Brain microvascular endothelial cell (primary cell): ENCODE measurements around the gene RPS15.
"Not testable (repeated sequence)": the region's sequence is repeated elsewhere in the genome, so short reads cannot be mapped to it uniquely, and the experiment has no call there.

ENCODE experiments used
- DNase-seq: peaks from one replicate; pipeline ENCODE4 v3.0.0-alpha.2; 2020
- H3K27ac ChIP-seq: fragments of 250-450 bp; sonication (Bioruptor Pico); 2 replicates; pipeline ENCODE4 v1.5.1; 2020; ENCODE audit warnings: mild to moderate bottlenecking, moderate library complexity
- H3K27me3 ChIP-seq: fragments of 250-450 bp; sonication (Bioruptor Pico); replicated peaks from 2 replicates; pipeline ENCODE4 v1.5.1; 2020; ENCODE audit warnings: mild to moderate bottlenecking
- H3K36me3 ChIP-seq: fragments of 250-450 bp; sonication (Bioruptor Pico); replicated peaks from 2 replicates; pipeline ENCODE4 v1.5.1; 2020; ENCODE audit warnings: mild to moderate bottlenecking
- H3K4me3 ChIP-seq: 2 replicates; pipeline ENCODE4 v1.5.1; 2011; ENCODE audit warnings: low read depth, mild to moderate bottlenecking, control low read depth, low read length, moderate library complexity
- in situ Hi-C: cut with HindIII; loops from 2 replicates; pipeline ENCODE4 v1.10.0; 2017; ENCODE audit warnings: low sequenced_read_pairs, low pct_ligation_motif_present
- TF ChIP-seq, protein P1 (sequence below): IDR thresholded peaks from 2 replicates; pipeline ENCODE4 v1.5.1; 2011; ENCODE audit warnings: low read depth, mild to moderate bottlenecking, moderate library complexity, low read length, control low read depth, inconsistent platforms; ENCODE audit errors: missing control alignments

Gene RPS15

DNA sequence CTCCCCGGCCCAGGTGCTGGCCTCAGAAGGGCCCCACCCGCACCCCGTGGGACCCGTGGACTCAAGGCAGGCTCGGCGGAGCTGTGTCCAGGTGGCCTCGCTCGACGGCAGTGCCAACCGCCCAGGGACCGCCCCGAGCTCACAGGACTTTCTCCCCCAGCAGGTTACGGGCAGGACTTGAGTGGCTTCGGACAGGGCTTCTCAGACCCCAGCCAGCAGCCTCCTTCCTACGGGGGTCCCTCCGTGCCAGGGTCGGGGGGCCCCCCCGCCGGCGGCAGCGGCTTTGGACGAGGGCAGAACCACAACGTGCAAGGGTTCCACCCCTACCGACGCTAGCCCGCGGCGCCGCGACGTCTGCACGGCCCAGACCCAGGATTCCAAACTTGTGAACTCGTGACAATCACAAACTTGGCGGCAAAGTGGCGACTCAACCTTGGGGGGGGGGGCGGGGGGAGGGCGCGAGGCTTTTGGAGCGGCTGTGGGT lies 3.6 kb upstream of the RPS15 start:
- peaks cover 53% of the 10 kb centered on the region for H3K36me3 ChIP-seq
- TF ChIP-seq, protein P1, sequence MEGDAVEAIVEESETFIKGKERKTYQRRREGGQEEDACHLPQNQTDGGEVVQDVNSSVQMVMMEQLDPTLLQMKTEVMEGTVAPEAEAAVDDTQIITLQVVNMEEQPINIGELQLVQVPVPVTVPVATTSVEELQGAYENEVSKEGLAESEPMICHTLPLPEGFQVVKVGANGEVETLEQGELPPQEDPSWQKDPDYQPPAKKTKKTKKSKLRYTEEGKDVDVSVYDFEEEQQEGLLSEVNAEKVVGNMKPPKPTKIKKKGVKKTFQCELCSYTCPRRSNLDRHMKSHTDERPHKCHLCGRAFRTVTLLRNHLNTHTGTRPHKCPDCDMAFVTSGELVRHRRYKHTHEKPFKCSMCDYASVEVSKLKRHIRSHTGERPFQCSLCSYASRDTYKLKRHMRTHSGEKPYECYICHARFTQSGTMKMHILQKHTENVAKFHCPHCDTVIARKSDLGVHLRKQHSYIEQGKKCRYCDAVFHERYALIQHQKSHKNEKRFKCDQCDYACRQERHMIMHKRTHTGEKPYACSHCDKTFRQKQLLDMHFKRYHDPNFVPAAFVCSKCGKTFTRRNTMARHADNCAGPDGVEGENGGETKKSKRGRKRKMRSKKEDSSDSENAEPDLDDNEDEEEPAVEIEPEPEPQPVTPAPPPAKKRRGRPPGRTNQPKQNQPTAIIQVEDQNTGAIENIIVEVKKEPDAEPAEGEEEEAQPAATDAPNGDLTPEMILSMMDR, result no peak
- DNase-seq, result no peak
- no peak overlapping the region for H3K27ac ChIP-seq
- in situ Hi-C loops, result no loop called here
- no peaks in the 10 kb centered on the region for H3K27me3 ChIP-seq
- no peak overlapping the region for H3K4me3 ChIP-seq

DNA sequence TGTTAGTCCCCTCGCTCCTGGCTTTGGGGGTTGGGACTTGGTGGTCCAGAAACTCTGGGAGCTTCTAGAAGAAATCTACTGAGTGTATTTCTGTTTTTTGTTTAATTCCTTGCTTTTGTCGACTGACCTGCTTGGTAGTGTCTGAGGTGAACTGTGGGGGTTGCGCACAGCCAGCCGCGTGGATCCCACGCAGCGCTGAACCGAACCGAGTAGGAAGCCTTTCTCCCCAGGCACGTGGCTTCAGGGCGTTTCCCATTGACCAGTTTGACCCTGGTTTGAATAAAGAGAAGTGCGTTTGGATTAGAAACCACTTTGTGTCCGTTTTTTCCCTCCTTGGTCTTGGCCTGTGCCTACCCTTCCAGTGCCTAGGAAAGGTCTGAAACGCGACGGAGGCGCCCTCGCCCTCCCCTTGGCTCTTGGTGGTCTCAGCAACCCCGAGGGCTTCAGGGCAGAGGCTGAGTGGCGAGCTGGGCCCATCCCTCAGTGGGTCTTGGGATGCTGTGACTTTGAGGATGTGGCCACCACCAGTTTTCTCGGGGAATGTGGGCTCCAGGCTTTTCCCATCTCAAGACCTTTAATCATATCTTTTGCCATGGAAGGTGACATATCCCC lies 2.7 kb upstream of the RPS15 start:
- H3K4me3 ChIP-seq, result no peak overlapping the region
- no peak for DNase-seq
- H3K36me3 ChIP-seq, result peaks cover 54% of the 10 kb centered on the region
- no peaks in the 10 kb centered on the region for H3K27me3 ChIP-seq
- TF ChIP-seq, protein P1, result no peak
- in situ Hi-C loops, result no loop called here
- H3K27ac ChIP-seq, result no peak overlapping the region

DNA sequence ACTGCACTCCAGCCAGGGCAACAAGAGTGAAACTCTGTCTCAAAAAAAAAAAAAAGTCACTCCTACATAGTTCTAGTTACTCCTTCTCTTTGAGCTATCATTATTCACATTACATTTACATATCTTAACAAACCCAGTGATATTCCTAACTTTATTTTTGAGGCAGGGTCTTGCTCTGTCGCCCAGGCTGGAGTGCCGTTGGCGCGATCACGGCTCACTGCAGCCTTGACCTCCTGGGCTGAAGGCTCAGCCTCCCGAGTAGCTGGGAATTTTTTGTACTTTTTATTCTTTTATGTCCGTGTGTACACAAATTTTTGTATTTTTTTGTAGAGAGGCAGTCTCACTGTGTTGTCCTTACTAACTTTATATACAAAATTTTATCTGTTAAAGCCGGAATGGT lies 587 bp upstream of the RPS15 start:
- Histone ChIP-seq H3K36me3 (peaks cover 57% of the 10 kb centered on the region), H3K27ac (peak overlapping the region; percentile 93), H3K4me3 (no peak overlapping the region), H3K27me3 (no peaks in the 10 kb centered on the region)
- DNase-seq, result no peak
- TF ChIP-seq, protein P1, result no peak
- in situ Hi-C loops, result no loop called here

DNA sequence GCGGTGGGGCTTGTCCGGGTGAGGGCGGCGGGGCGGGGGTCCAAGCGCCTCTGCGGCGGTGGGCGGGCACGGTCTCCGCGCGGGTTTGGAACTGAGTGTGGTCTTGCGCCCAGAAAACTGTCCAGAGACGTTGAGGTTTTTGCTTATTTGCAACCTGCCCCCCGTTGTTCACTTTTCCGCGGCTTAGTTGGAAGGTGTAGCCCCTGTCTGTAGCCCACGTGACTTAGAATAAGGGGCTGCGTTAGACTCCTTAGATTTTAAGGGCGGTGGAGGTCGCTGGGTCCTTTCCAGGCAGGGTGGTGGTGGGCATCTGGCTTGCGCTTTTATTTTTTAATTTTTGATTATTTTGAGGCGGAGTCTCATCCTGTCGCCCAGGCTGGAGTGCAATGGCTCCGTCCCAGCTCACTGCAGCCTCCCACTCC lies 748 bp downstream of the RPS15 start:
- Histone ChIP-seq H3K27me3 (no peaks in the 10 kb centered on the region), H3K36me3 (peaks cover 51% of the 10 kb centered on the region), H3K4me3 (peak overlapping the region; percentile 89), H3K27ac (peak overlapping the region; percentile 93)
- DNase-seq, result no peak
- TF ChIP-seq, protein P1, result no peak
- in situ Hi-C loops, result no loop called here

DNA sequence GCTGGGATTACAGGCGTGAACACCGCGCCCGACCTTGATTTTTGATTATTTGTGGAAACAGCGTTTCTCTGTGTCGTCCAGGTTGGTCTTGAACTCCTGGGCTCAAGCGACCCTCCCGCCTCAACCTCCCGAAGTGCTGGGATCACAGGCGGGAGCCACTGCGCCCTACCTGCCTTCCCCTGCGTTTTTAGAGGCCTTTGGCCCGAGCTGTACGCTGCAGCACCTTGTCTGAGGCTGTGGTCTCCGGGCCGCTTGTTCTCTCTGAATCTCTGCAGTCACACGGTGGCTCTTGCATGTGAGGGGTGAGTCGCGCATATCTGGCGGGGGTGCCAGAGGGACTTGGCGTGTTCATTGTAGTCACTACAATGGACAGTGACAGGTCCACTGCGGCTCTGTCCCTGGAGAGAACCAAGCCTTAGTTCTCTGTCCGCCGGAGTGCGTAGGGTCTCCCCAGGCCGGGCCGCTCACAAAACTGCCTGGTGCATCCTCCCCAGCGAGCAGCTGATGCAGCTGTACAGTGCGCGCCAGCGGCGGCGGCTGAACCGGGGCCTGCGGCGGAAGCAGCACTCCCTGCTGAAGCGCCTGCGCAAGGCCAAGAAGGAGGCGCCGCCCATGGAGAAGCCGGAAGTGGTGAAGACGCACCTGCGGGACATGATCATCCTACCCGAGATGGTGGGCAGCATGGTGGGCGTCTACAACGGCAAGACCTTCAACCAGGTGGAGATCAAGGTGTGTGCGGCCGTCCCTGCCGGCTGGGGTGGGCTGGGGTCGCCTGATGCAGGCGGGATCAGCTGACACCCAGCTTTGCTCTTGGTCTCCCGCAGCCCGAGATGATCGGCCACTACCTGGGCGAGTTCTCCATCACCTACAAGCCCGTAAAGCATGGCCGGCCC lies 1.6 kb downstream of the RPS15 start:
- in situ Hi-C loops, result not testable (repeated sequence)
- H3K27ac ChIP-seq, result peak overlapping the region; percentile 93

DNA sequence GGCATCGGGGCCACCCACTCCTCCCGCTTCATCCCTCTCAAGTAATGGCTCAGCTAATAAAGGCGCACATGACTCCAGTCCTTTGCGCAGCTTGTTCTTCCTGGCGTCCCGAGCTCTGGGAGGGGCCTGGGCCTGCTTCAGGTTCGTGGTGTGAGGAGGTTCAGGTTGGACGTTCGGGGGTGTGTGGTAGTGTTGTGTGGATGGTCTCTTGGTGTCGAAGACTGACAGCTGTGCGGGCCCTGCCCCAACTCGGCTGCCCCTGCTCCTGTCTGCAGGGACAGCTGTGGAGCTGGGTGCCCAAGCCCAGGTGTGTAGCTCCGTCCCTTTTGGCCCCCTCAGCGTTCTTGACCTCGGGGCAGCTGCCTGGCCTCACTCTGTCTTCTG lies 2.2 kb downstream of the RPS15 start:
- DNase-seq, result no peak
- TF ChIP-seq, protein P1, result no peak
- Histone ChIP-seq H3K27ac (no peak overlapping the region), H3K4me3 (peak overlapping the region; percentile 9), H3K36me3 (peaks cover 42% of the 10 kb centered on the region), H3K27me3 (peaks cover 2% of the 10 kb centered on the region)
- in situ Hi-C loops, result no loop called here

More for the DNA sequence above, 1.6 kb downstream of the RPS15 start:
- H3K36me3 ChIP-seq, result peaks cover 43% of the 10 kb centered on the region
- peak overlapping the region; percentile 89 for H3K4me3 ChIP-seq
- DNase-seq, result peak; percentile 20
- not testable (repeated sequence) for H3K27me3 ChIP-seq
